Measurements from ENCODE around the gene ST7. TPM values are rescaled to one million over a fixed set of nuclear protein-coding genes. Genes with fewer than 3 reads are reported as not detected.
"Not testable (repeated sequence)": the region's sequence is repeated elsewhere in the genome, so short reads cannot be mapped to it uniquely, and the experiment has no call there.

ST7 gene
- total and polyA plus RNA-seq, 2 of the 8 experiments (the other 6 are each of a cell fraction or from before 2014, with no cell fraction given): 16.3 to 18.0 TPM

DNA sequence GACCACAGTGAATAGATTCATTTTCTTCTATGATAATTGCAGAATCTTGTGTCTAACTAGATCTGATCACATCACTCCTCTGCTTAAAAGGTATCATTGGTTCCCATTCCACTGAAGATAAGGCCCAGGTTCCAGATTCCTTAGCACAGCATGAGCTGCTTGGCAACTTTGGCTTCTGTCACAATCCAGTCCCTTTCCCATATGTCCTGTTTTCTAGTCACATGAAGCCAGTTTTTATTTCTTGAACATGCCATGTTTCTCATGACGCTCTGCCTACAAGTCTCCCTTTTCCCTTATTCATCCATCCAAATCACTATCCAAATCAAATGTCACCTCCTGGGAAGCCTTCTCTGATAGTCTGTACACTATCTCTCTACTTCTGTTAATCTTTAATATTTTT, 167.0 kb downstream of the ST7 start:
- H2BK12ac ChIP-seq (ENCODE audit: low read depth, low read length); H3K9ac ChIP-seq (replicated peaks in 1 of 4; ENCODE audit: extremely low read depth in 1 of 4, low read depth in 3 of 4, low read length in 3 of 4); H3K27me3 ChIP-seq (replicated peaks in 1 of 4; ENCODE audit: control insufficient read depth in 3 of 4, extremely low read depth in 1 of 4, insufficient read depth in 3 of 4, low read length in 3 of 4); H4K20me1 ChIP-seq (replicated peaks in 1 of 2; ENCODE audit: control insufficient read depth in 1 of 2, insufficient read depth in 2 of 2, low read length in 2 of 2); H2AK5ac ChIP-seq (ENCODE audit: low read depth, low read length); H4K8ac ChIP-seq (ENCODE audit: extremely low read depth, insufficient read depth, low read length); DNase-seq (ENCODE audit: low read depth in 1 of 2, low spot score in 2 of 2); H3K14ac ChIP-seq (ENCODE audit: insufficient read length); H3K79me1 ChIP-seq (ENCODE audit: low read depth, low read length); H4K91ac ChIP-seq (replicated peaks; ENCODE audit: insufficient read length, low read length); H3K4me3 ChIP-seq (ENCODE audit: extremely low read depth in 1 of 4, insufficient read depth in 2 of 4, low read depth in 3 of 4, low read length in 4 of 4); H3K4ac ChIP-seq (replicated peaks; ENCODE audit: insufficient read length, low read depth, low read length); H2BK5ac ChIP-seq (ENCODE audit: low read depth, low read length); H2BK15ac ChIP-seq (ENCODE audit: low read length); H3K9me3 ChIP-seq (ENCODE audit: insufficient read depth in 2 of 2, low read depth in 1 of 2, low read length in 1 of 2); FAIRE-seq; H3K56ac ChIP-seq (replicated peaks; ENCODE audit: insufficient read length, low read depth, low read length); H3K23me2 ChIP-seq (ENCODE audit: low read depth, low read length); H3K23ac ChIP-seq (ENCODE audit: insufficient read length); H3K27ac ChIP-seq (ENCODE audit: low read depth, low read length); H3K79me2 ChIP-seq (ENCODE audit: control insufficient read depth in 1 of 2, insufficient read depth in 2 of 2, low read length in 2 of 2); H3K18ac ChIP-seq (ENCODE audit: extremely low read depth, low read length); H3K36me3 ChIP-seq (ENCODE audit: control insufficient read depth in 2 of 4, insufficient read depth in 4 of 4, low read length in 3 of 4); H4K5ac ChIP-seq (ENCODE audit: insufficient read length, low read depth, low read length); H2AFZ ChIP-seq (ENCODE audit: low read length); H3K4me2 ChIP-seq (ENCODE audit: insufficient read depth in 1 of 2, low read depth in 2 of 2, low read length in 2 of 2); POLR2A ChIA-PET (ENCODE audit: partially characterized antibody); H2BK120ac ChIP-seq (replicated peaks; ENCODE audit: low read depth, low read length); H2BK20ac ChIP-seq (ENCODE audit: low read length); H3K4me1 ChIP-seq (replicated peaks in 1 of 4; ENCODE audit: control insufficient read depth in 3 of 4, insufficient read depth in 4 of 4, low read length in 3 of 4): not testable (repeated sequence)
- CTCF ChIA-PET (ENCODE audit: partially characterized antibody): interaction anchor here (0.7 to 13.4 kb wide), 24 partner anchors 10 to 192 kb away, joined by 3 to 168 read pairs (median 4); no protein-coding TSS in a partner anchor
- WGBS, 2 experiments (ENCODE audit: extremely low coverage in 1 of 2, insufficient coverage in 1 of 2, insufficient read length in 1 of 2, insufficient replicate concordance in 2 of 2, low coverage in 1 of 2, low lambda C conversion rate in 2 of 2, missing lambda C conversion rate in 1 of 2): 90% methylated on average over 1 of the region's 1 CpG; no CpG with 5 or more reads in 1 of the 2 experiments

DNA sequence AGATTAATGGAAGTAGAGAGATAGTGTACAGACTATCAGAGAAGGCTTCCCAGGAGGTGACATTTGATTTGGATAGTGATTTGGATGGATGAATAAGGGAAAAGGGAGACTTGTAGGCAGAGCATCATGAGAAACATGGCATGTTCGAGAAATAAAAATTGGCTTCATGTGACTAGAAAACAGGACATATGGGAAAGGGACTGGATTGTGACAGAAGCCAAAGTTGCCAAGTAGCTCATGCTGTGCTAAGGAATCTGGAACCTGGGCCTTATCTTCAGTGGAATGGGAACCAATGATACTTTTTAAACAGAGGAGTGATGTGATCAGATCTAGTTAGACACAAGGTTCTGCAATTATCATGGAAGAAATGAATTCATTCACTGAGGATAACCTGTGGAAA, 168.7 kb downstream of the ST7 start:
- DNase-seq (ENCODE audit: low read depth in 1 of 2, low spot score in 2 of 2); H3K4me3 ChIP-seq (ENCODE audit: extremely low read depth in 1 of 4, insufficient read depth in 2 of 4, low read depth in 3 of 4, low read length in 4 of 4); H2AFZ ChIP-seq (ENCODE audit: low read length); H3K36me3 ChIP-seq (ENCODE audit: control insufficient read depth in 2 of 4, insufficient read depth in 4 of 4, low read length in 3 of 4); H2BK12ac ChIP-seq (ENCODE audit: low read depth, low read length); H2BK20ac ChIP-seq (ENCODE audit: low read length); H4K91ac ChIP-seq (replicated peaks; ENCODE audit: insufficient read length, low read length); H4K8ac ChIP-seq (ENCODE audit: extremely low read depth, insufficient read depth, low read length); H3K4ac ChIP-seq (replicated peaks; ENCODE audit: insufficient read length, low read depth, low read length); H3K23me2 ChIP-seq (ENCODE audit: low read depth, low read length); H2AK5ac ChIP-seq (ENCODE audit: low read depth, low read length); H3K14ac ChIP-seq (ENCODE audit: insufficient read length); H2BK5ac ChIP-seq (ENCODE audit: low read depth, low read length); H3K9ac ChIP-seq (replicated peaks in 1 of 4; ENCODE audit: extremely low read depth in 1 of 4, low read depth in 3 of 4, low read length in 3 of 4); POLR2A ChIA-PET (ENCODE audit: partially characterized antibody); H3K27ac ChIP-seq (ENCODE audit: low read depth, low read length); H3K4me1 ChIP-seq (replicated peaks in 1 of 4; ENCODE audit: control insufficient read depth in 3 of 4, insufficient read depth in 4 of 4, low read length in 3 of 4); H3K79me2 ChIP-seq (ENCODE audit: control insufficient read depth in 1 of 2, insufficient read depth in 2 of 2, low read length in 2 of 2); H2BK120ac ChIP-seq (replicated peaks; ENCODE audit: low read depth, low read length); FAIRE-seq; H2BK15ac ChIP-seq (ENCODE audit: low read length); H3K18ac ChIP-seq (ENCODE audit: extremely low read depth, low read length); H3K27me3 ChIP-seq (replicated peaks in 1 of 4; ENCODE audit: control insufficient read depth in 3 of 4, extremely low read depth in 1 of 4, insufficient read depth in 3 of 4, low read length in 3 of 4); H4K5ac ChIP-seq (ENCODE audit: insufficient read length, low read depth, low read length); H3K79me1 ChIP-seq (ENCODE audit: low read depth, low read length); H3K9me3 ChIP-seq (ENCODE audit: insufficient read depth in 2 of 2, low read depth in 1 of 2, low read length in 1 of 2); H3K56ac ChIP-seq (replicated peaks; ENCODE audit: insufficient read length, low read depth, low read length); H3K23ac ChIP-seq (ENCODE audit: insufficient read length); H4K20me1 ChIP-seq (replicated peaks in 1 of 2; ENCODE audit: control insufficient read depth in 1 of 2, insufficient read depth in 2 of 2, low read length in 2 of 2); H3K4me2 ChIP-seq (ENCODE audit: insufficient read depth in 1 of 2, low read depth in 2 of 2, low read length in 2 of 2): not testable (repeated sequence)
- CTCF ChIA-PET (ENCODE audit: partially characterized antibody): interaction anchor here (1.0 to 13.4 kb wide), 10 partner anchors 12 to 940 kb away, joined by 3 to 168 read pairs (median 3); no protein-coding TSS in a partner anchor
- WGBS, 2 experiments (ENCODE audit: extremely low coverage in 1 of 2, insufficient coverage in 1 of 2, insufficient read length in 1 of 2, insufficient replicate concordance in 2 of 2, low coverage in 1 of 2, low lambda C conversion rate in 2 of 2, missing lambda C conversion rate in 1 of 2): 95% methylated on average over 1 of the region's 1 CpG; no CpG with 5 or more reads in 1 of the 2 experiments

All from H1 (cell line).